Sigmoid colon (tissue), 3 donors: ENCODE data around the gene KRTAP10-4.
"Not testable (repeated sequence)": the region's sequence is repeated elsewhere in the genome, so short reads cannot be mapped to it uniquely, and the experiment has no call there.

ENCODE experiments used
- CTCF ChIP-seq, 4 experiments: fragments of 450-650 bp in 3 of 4; fragments of 200-600 bp in 1 of 4; IDR thresholded peaks; one replicate each; pipeline ENCODE4 v1.5.1; 2016 to 2019; ENCODE audit warnings: antibody characterized with exemption in 4 of 4, mild to moderate bottlenecking in 3 of 4, moderate library complexity in 2 of 4
- POLR2A ChIP-seq, 2 donors: fragments of 450-650 bp; IDR thresholded peaks; one replicate each; pipeline ENCODE4 v1.6.1; 2016; ENCODE audit warnings: antibody characterized with exemption in 2 of 2, mild to moderate bottlenecking in 2 of 2, moderate library complexity in 2 of 2

GRCh38 chr21:44610157-44610843 lies 36.8 kb downstream of the KRTAP10-4 start:
- not testable (repeated sequence) for TF ChIP-seq CTCF, POLR2A (IDR thresholded peaks at IDR 0.05)
